PC-9 (cell line): ENCODE results near the gene AGBL4. TPM values are rescaled to one million over a fixed set of nuclear protein-coding genes. Genes with fewer than 3 reads are reported as not detected.
A peak's percentile ranks its signal among the peaks of the same experiment; 100 is the strongest.

ENCODE experiments used
- BruUV-seq: library from RNA; stranded (reverse); fragments of 400-500 nt; replicated peaks from 2 replicates; lab custom pipeline; 2021; lab: Mats Ljungman, UMichigan
- CTCF ChIA-PET: fragments of 300-600 bp; sonication (Branson Sonifier 250); formaldehyde crosslinking; loops from one replicate; lab custom pipeline; 2022; ENCODE audit warnings: antibody characterized with exemption; lab: Charles Lee
- POLR2A ChIA-PET: fragments of 300-600 bp; sonication (Branson Sonifier 250); formaldehyde crosslinking; loops from one replicate; lab custom pipeline; 2022; ENCODE audit warnings: antibody characterized with exemption; ENCODE audit not compliant: unreplicated experiment; lab: Charles Lee
- DNase-seq, 2 experiments: peaks; one replicate each; pipeline versions ENCODE4 v3.0.0 to v3.0.0-alpha.2; 2015 to 2022; ENCODE audit warnings: mixed read lengths in 1 of 2
- H2AFZ ChIP-seq: fragments of 200-600 bp; sonication (generic); 2 replicates; pipeline ENCODE4 v1.8.1; 2017; ENCODE audit warnings: antibody characterized with exemption
- H3F3A ChIP-seq: fragments of 200-600 bp; sonication (generic); 2 replicates; pipeline ENCODE4 v1.8.1; 2017; ENCODE audit warnings: antibody characterized with exemption, mild to moderate bottlenecking, low read depth; ENCODE audit not compliant: insufficient read depth
- H3K27ac ChIP-seq: fragments of 200-600 bp; sonication (generic); 2 replicates; pipeline ENCODE4 v1.6.1; 2016; ENCODE audit warnings: mixed run types
- H3K27me3 ChIP-seq: fragments of 200-600 bp; sonication (generic); 2 replicates; pipeline ENCODE4 v1.6.1; 2016; ENCODE audit warnings: low read depth, mixed run types; ENCODE audit not compliant: insufficient read depth
- H3K36me3 ChIP-seq: fragments of 200-600 bp; sonication (generic); 2 replicates; pipeline ENCODE4 v1.6.1; 2016; ENCODE audit warnings: low read depth, mixed run types
- H3K4me1 ChIP-seq: fragments of 200-600 bp; sonication (generic); replicated peaks from 2 replicates; pipeline ENCODE4 v1.6.1; 2016; ENCODE audit warnings: mixed run types; ENCODE audit not compliant: insufficient read depth
- H3K4me2 ChIP-seq: fragments of 200-600 bp; sonication (generic); 2 replicates; pipeline ENCODE4 v1.6.1; 2017; ENCODE audit warnings: mixed run types
- H3K4me3 ChIP-seq: fragments of 200-600 bp; sonication (generic); 2 replicates; pipeline ENCODE4 v1.6.1; 2016; ENCODE audit warnings: mixed run types
- H3K79me2 ChIP-seq: fragments of 200-600 bp; sonication (generic); 2 replicates; pipeline ENCODE4 v1.6.1; 2017; ENCODE audit warnings: low read depth, mixed run types
- H3K9me2 ChIP-seq: fragments of 200-600 bp; sonication (generic); 2 replicates; pipeline ENCODE4 v1.8.1; 2017; ENCODE audit warnings: mild to moderate bottlenecking; ENCODE audit not compliant: insufficient read depth
- H3K9me3 ChIP-seq: fragments of 200-600 bp; sonication (generic); 2 replicates; pipeline ENCODE4 v1.8.1; 2016; ENCODE audit warnings: low read depth; ENCODE audit not compliant: insufficient read depth
- H4K20me1 ChIP-seq: fragments of 200-600 bp; sonication (generic); 2 replicates; pipeline ENCODE4 v1.8.1; 2017; ENCODE audit not compliant: insufficient read depth
- CTCF ChIP-seq: fragments of 200-600 bp; sonication (generic); conservative IDR thresholded peaks from 2 replicates; pipeline ENCODE4 v1.6.1; 2017; ENCODE audit warnings: mixed run types, antibody characterized with exemption, mild to moderate bottlenecking, moderate library complexity
- EZH2 ChIP-seq: fragments of 200-600 bp; sonication (generic); IDR thresholded peaks from 2 replicates; pipeline ENCODE4 v1.8.0; 2017; ENCODE audit warnings: antibody characterized with exemption, low read depth
- intact Hi-C: fragments of 100-400 bp; cut with micrococcal nuclease; formaldehyde crosslinking; loops from one replicate; pipeline ENCODE4 v1.10.0; 2022; ENCODE audit not compliant: unreplicated experiment
- total RNA-seq: library from RNA; stranded (reverse); gene quantifications from 2 replicates; pipeline ENCODE4 v1.2.3, GENCODE V29; 2021

The AGBL4 gene
- total RNA-seq, 1 experiment from 2014 or later = not detected

DNA sequence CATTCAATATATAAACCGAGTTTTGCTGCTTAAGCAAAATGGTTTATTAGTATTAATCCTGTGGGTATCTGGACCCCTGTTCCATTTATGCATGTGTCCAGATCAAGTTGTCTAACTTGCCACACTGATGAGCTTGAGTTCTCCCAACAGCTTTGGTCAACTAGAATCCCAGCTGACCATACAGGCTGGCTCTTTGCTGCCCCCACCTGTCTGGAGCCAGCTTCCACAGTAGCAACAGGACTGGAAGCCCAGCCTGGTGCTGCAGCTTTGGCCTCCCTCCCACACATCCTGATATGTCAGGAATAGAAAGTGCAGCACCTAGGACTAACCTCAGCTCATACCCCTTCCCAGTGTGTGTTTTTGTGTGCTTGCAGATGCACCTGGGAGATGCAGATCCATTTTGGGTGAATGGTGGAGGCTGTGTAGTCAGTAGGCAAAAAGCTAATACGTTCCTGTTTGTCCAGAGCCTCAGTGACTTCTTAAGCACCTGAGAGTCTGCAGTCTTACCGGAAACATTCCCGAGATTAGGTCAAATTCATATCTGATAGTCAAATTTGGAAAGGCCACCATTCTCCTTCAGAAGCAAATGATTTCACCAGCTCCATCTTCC, 1206.1 kb downstream of the AGBL4 start:
- Histone ChIP-seq H2AFZ (no peak overlapping the region), H3K4me2 (no peak overlapping the region), H3K4me1 (no peaks in the 10 kb centered on the region), H3K27me3 (no peaks in the 10 kb centered on the region), H3K9me2 (no peaks in the 10 kb centered on the region), H3K9me3 (no peaks in the 10 kb centered on the region), H4K20me1 (no peaks in the 10 kb centered on the region), H3K36me3 (no peaks in the 10 kb centered on the region), H3F3A (no peaks in the 10 kb centered on the region), H3K79me2 (no peaks in the 10 kb centered on the region), H3K27ac (no peak overlapping the region), H3K4me3 (no peak overlapping the region)
- peak; percentile 64 for TF ChIP-seq CTCF
- TF ChIP-seq EZH2 = no peak
- DNase-seq = peak in 1 of 2 experiments; percentile 14
- POLR2A ChIA-PET = no interaction called here
- CTCF ChIA-PET = interaction anchor here (0.6 to 1.3 kb wide), 3 partner anchors 17 to 1515 kb away, joined by 3 to 6 read pairs (median 5); no protein-coding TSS in a partner anchor
- no TSS peak for BruUV-seq
- intact Hi-C loops = no loop called here

- CTCF ChIA-PET = no interaction called here
- TF ChIP-seq CTCF (no peak), EZH2 (no peak)
- no peak for DNase-seq
These were observed 1213.0 kb downstream of the AGBL4 start for GRCh38 chr1:48810740-48811139.

DNA sequence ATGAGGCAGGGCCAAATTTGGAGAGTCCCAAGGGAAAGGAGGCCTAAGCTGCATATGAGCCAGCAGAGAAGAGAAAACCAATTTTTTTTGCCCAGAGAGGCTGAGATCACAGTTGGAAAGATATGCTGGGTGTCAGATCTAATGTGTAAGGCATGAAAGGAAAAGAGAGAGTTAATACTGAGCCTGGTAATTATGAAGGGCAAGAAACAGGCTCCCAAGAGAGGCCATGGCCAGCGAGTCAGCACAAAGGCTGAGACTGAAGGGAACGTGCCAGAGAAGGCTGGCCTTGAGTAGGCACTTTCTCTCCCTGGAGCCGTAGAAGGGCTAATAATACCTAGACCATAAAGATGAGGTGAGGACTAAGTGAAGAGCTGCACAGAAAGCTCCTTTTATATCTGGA, 1215.3 kb downstream of the AGBL4 start:
- CTCF ChIA-PET = no interaction called here
- Histone ChIP-seq H2AFZ (no peak overlapping the region), H3K4me3 (no peak overlapping the region), H3K27ac (no peak overlapping the region), H3K36me3 (no peaks in the 10 kb centered on the region), H3K27me3 (no peaks in the 10 kb centered on the region), H3K4me1 (no peaks in the 10 kb centered on the region), H3K79me2 (no peaks in the 10 kb centered on the region), H3K9me3 (no peaks in the 10 kb centered on the region), H3F3A (no peaks in the 10 kb centered on the region), H3K9me2 (no peaks in the 10 kb centered on the region), H4K20me1 (no peaks in the 10 kb centered on the region), H3K4me2 (no peak overlapping the region)
- TF ChIP-seq EZH2 = no peak
- no peak for TF ChIP-seq CTCF
- POLR2A ChIA-PET = no interaction called here
- BruUV-seq = no TSS peak
- no peak for DNase-seq
- intact Hi-C loops = no loop called here

More at GRCh38 chr1:48810740-48811139, 1213.0 kb downstream of the AGBL4 start:
- no peaks in the 10 kb centered on the region for H3K27me3 ChIP-seq
- no peak overlapping the region for H3K27ac ChIP-seq
- intact Hi-C loops = no loop called here
- no TSS peak for BruUV-seq
- H4K20me1 ChIP-seq = no peaks in the 10 kb centered on the region
- no peak overlapping the region for H3K4me3 ChIP-seq
- POLR2A ChIA-PET = no interaction called here
- no peaks in the 10 kb centered on the region for H3K4me1 ChIP-seq
- H3K79me2 ChIP-seq = no peaks in the 10 kb centered on the region
- no peak overlapping the region for H3K4me2 ChIP-seq
- no peaks in the 10 kb centered on the region for H3K9me2 ChIP-seq
- no peaks in the 10 kb centered on the region for H3K36me3 ChIP-seq
- H2AFZ ChIP-seq = no peak overlapping the region
- no peaks in the 10 kb centered on the region for H3F3A ChIP-seq
- no peaks in the 10 kb centered on the region for H3K9me3 ChIP-seq
